ENCODE results near the gene RAET1E.

Gene RAET1E

DNA sequence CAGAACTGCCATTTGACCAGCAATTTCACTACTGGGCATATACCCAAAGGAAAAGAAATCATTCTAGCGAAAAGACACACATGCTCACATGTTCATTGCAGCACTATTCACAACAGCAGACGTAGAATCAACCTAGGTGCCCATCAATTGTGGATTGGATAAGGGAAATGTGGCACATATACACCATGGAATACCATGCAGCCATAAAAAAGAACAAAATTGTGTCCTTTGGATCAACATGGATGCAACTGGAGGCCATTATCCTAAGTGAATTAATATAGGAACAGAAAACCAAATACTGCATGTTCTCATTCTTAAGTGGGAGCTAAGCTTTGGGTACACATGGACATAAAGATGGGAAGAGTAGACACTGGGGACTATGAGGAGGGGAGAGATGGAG is 16.1 kb downstream of the RAET1E start:
- DNase-seq, result no peak
- in situ Hi-C loops (cut with HindIII; ENCODE audit: low pct_ligation_motif_present, low sequenced_read_pairs), result no loop called here
- TF ChIP-seq, protein P1, sequence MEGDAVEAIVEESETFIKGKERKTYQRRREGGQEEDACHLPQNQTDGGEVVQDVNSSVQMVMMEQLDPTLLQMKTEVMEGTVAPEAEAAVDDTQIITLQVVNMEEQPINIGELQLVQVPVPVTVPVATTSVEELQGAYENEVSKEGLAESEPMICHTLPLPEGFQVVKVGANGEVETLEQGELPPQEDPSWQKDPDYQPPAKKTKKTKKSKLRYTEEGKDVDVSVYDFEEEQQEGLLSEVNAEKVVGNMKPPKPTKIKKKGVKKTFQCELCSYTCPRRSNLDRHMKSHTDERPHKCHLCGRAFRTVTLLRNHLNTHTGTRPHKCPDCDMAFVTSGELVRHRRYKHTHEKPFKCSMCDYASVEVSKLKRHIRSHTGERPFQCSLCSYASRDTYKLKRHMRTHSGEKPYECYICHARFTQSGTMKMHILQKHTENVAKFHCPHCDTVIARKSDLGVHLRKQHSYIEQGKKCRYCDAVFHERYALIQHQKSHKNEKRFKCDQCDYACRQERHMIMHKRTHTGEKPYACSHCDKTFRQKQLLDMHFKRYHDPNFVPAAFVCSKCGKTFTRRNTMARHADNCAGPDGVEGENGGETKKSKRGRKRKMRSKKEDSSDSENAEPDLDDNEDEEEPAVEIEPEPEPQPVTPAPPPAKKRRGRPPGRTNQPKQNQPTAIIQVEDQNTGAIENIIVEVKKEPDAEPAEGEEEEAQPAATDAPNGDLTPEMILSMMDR (IDR thresholded peaks at IDR 0.05; ENCODE audit: low read depth, low read length, missing control alignments), result no peak
- Histone ChIP-seq H3K36me3 (replicated peaks) (no peaks in the 10 kb centered on the region), H3K4me3 (ENCODE audit: low read depth, low read length) (no peak overlapping the region), H3K27me3 (replicated peaks) (no peaks in the 10 kb centered on the region), H3K27ac (no peak overlapping the region)

GRCh38 chr6:149881066-149881766 is 16.7 kb downstream of the RAET1E start:
- H3K27ac ChIP-seq, result no peak overlapping the region
- TF ChIP-seq, protein P1 (IDR thresholded peaks at IDR 0.05; ENCODE audit: low read depth, low read length, missing control alignments), result no peak
- no peaks in the 10 kb centered on the region for H3K27me3 ChIP-seq (replicated peaks)
- H3K4me3 ChIP-seq (ENCODE audit: low read depth, low read length), result no peak overlapping the region
- no peaks in the 10 kb centered on the region for H3K36me3 ChIP-seq (replicated peaks)
- in situ Hi-C loops (cut with HindIII; ENCODE audit: low pct_ligation_motif_present, low sequenced_read_pairs), result no loop called here
- DNase-seq, result no peak

- Histone ChIP-seq H3K27me3 (replicated peaks) (no peaks in the 10 kb centered on the region), H3K27ac (no peak overlapping the region), H3K4me3 (ENCODE audit: low read depth, low read length) (no peak overlapping the region), H3K36me3 (replicated peaks) (no peaks in the 10 kb centered on the region)
- TF ChIP-seq, protein P1 (IDR thresholded peaks at IDR 0.05; ENCODE audit: low read depth, low read length, missing control alignments), result no peak
- in situ Hi-C loops (cut with HindIII; ENCODE audit: low pct_ligation_motif_present, low sequenced_read_pairs), result no loop called here
- DNase-seq, result no peak
Measured at GRCh38 chr6:149877659-149878058, 20.3 kb downstream of the RAET1E start.

GRCh38 chr6:149876241-149876933 is 21.5 kb downstream of the RAET1E start:
- Histone ChIP-seq H3K4me3 (ENCODE audit: low read depth, low read length) (no peak overlapping the region), H3K27ac (no peak overlapping the region), H3K36me3 (replicated peaks) (no peaks in the 10 kb centered on the region), H3K27me3 (replicated peaks) (no peaks in the 10 kb centered on the region)
- DNase-seq, result no peak
- in situ Hi-C loops (cut with HindIII; ENCODE audit: low pct_ligation_motif_present, low sequenced_read_pairs), result no loop called here
- TF ChIP-seq, protein P1 (IDR thresholded peaks at IDR 0.05; ENCODE audit: low read depth, low read length, missing control alignments), result no peak

DNA sequence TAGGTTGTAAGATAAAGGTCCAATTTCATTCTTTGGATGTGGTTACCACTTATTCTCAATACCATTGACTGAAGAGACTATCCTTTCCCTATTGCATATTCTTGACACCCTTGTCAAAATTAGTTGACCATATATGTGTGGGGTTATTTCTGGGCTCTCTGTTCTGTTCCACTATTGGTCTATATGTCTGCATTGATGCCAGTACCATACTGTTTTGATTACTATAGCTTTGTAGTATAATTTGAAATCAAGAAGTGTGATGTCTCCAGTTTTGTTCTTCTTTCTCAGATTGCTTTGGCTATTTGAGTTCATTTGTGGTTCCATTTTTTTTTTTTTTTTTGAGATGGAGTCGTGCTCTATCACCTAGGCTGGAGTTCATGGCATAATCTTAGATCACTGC is 25.7 kb downstream of the RAET1E start:
- H3K27ac ChIP-seq, result no peak overlapping the region
- in situ Hi-C loops (cut with HindIII; ENCODE audit: low pct_ligation_motif_present, low sequenced_read_pairs), result no loop called here
- TF ChIP-seq, protein P1 (IDR thresholded peaks at IDR 0.05; ENCODE audit: low read depth, low read length, missing control alignments), result no peak

More for the DNA sequence above, 25.7 kb downstream of the RAET1E start:
- no peak overlapping the region for H3K4me3 ChIP-seq (ENCODE audit: low read depth, low read length)
- no peaks in the 10 kb centered on the region for H3K36me3 ChIP-seq (replicated peaks)
- H3K27me3 ChIP-seq (replicated peaks), result no peaks in the 10 kb centered on the region
- no peak for DNase-seq

Data from brain microvascular endothelial cell (primary cell).